Measurements from ENCODE around the gene PDE3A.
"Not testable (repeated sequence)": the region's sequence is repeated elsewhere in the genome, so short reads cannot be mapped to it uniquely, and the experiment has no call there.

PDE3A gene

DNA sequence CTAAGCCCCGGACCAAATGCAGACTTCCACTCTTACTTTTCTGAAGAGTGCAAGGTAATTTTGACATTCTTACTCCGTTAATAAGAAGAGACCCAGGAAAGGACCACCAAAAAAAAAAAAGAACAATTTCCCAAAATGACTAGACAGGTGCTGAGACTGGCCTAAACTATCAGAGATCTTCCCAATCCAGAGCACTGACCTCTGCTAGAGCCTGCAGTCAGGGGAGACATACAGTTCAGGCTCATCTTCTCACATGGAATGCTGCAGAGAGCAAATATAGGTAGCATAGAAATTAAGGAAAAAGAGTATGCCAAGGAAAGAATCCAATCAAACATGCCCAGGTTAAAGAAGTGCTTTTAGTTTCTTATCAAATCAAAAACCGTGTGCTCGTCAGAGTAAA lies 177.9 kb downstream of the PDE3A start:
- DNase-seq = no peak

DNA sequence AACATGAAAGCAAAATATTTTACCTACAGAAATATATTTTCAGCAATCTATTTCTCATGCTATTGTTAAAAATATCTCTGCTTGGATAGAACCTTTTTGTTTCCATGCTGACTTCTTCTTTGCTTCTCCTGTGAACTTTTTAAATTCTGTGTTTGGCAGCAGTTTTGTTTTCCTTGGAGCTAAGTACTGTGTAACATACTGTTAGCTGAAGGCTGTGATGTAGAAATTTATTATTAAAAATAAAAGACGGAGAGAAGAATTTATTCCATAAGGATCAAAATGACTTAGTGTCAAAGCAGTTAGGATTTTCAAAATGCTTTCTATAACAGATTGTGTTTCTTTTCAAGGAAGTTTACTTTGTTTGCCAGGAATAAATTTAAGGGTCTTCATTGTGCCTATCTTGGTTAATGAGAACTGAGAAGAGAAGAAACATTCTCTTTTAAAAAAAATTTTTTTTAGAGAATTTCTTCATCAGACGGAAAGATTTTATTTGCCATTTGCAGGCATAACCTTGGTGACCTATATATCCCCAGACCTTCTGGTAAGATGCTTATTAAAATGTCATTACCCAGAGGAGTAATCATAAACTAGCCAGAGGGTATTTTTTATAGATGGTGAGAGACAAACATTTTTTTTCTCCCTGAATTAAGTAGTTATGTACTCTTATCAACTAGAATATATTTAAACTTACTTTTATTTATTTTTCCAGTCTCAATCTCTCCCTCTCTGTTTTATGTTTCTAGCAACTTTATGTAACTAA lies 179.7 kb downstream of the PDE3A start:
- no peak for DNase-seq

DNA sequence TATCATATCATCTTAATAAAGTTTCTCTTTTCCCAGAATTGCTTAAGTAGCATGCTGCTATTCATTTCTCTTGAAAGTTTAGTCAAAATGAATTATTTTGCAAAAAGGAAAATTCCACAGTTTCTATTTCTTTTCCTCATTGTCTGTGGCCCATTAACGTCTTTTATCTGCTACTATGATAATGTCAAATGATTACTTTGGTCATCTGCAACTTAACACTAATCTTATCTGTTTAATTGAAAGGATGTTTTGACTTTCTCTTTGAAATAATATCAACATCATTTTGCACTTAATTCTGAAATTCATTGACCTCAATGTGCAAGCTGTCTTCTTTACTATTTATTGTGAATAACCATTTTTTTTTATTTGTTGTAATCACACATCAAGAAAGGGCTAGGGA lies 180.3 kb downstream of the PDE3A start:
- DNase-seq = no peak

DNA sequence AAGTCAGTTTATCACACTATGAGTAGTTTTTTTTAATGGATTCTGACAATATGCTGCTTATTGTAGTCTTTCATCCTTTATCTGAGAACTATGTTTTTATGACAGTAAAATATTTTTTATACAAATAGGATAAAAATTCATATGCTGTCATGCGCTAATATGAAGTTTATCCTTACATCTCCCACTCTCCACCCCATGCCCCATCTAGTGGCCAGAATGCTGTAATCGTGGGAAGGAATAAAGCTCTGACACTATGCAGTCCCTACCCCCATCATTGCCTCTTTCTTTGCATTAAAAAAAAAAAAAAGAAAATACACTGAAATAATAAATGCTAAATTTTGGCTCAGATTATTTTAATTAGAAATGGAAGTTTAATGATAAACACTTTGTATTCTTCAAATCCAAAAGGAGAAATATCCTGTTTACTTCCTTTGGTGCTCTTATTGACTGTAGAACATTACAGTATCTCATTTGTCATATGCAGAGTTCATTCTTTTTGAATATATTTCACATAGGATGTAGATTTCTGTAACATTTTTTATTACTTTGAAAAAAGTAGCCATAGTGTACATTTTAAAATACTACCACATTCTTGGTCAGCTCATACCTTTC lies 180.9 kb downstream of the PDE3A start:
- peak in 10 of 56 donors; percentile 0 to 33 (median 4) for DNase-seq

DNA sequence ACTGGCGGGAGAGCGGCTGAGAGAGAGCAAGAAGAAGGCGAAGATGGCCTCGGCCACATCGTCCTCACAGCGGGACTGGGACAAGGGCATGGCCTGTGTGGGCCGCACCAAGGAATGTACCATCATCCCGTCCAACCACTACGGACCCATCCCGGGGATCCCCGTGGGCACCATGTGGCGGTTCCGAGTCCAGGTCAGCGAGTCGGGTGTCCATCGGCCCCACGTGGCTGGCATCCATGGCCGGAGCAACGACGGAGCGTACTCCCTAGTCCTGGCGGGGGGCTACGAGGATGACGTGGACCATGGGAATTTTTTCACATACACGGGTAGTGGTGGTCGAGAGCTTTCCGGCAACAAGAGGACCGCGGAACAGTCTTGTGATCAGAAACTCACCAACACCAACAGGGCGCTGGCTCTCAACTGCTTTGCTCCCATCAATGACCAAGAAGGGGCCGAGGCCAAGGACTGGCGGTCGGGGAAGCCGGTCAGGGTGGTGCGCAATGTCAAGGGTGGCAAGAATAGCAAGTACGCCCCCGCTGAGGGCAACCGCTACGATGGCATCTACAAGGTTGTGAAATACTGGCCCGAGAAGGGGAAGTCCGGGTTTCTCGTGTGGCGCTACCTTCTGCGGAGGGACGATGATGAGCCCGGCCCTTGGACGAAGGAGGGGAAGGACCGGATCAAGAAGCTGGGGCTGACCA lies 183.6 kb downstream of the PDE3A start:
- DNase-seq = not testable (repeated sequence)

DNA sequence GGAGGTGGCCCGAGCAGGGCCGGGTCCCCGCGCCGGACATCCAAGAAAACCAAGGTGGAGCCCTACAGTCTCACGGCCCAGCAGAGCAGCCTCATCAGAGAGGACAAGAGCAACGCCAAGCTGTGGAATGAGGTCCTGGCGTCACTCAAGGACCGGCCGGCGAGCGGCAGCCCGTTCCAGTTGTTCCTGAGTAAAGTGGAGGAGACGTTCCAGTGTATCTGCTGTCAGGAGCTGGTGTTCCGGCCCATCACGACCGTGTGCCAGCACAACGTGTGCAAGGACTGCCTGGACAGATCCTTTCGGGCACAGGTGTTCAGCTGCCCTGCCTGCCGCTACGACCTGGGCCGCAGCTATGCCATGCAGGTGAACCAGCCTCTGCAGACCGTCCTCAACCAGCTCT lies 184.2 kb downstream of the PDE3A start:
- DNase-seq = not testable (repeated sequence)

DNA sequence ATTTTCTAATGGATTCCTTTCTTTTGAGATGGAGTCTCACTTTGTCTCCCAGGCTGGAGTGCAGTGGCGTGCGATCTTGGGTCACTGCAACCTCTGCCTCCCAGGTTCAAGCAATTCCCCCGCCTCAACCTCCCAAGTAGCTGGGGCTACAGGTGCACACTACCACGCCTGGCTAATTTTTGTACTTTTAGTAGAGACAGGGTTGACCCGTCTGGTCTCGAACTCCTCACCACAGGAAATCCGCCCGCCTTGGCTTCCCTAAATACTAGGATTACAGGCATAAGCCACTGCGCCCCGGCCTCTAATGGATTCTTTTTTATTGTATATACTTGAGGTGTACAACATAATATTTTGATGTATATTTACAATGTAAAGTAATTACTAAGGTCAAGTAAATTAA lies 186.7 kb downstream of the PDE3A start:
- no peak for DNase-seq

DNA sequence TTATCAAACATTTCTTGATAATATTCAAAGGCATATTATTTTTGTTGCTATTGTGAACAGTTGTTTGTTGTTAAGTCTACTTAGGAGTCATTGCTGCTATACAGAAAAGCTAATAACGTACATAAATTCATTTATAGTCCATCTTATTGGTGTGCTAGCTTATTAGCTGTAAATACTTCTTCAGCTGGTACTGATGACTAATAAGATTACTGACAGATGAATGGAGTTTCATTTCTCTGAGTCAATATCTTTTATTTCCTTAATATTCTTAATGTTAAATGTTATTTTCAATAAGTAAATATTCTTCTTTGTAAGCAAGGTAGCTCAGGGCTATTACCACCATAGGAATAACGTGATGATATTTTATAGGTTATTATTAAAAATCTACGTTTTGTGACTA lies 187.4 kb downstream of the PDE3A start:
- no peak for DNase-seq

DNA sequence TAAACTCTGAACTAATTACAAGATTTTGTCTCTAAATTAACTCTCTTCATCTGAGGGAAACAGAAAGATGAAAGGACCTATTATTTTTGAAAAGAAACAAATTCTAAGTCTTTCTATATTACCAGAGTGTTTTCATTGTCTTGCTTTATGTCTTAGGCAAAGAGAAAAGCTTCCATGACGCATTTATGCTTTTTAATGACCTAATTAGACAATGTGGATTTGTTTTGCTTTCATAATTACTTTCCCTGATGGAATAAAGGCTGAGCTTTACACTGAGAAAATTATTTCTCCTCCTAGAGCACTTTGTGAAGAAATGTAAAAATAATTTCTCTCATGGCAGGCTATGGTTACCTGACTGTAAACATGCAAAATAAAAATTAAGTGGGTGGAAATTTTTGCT lies 188.8 kb downstream of the PDE3A start:
- no peak for DNase-seq

DNA sequence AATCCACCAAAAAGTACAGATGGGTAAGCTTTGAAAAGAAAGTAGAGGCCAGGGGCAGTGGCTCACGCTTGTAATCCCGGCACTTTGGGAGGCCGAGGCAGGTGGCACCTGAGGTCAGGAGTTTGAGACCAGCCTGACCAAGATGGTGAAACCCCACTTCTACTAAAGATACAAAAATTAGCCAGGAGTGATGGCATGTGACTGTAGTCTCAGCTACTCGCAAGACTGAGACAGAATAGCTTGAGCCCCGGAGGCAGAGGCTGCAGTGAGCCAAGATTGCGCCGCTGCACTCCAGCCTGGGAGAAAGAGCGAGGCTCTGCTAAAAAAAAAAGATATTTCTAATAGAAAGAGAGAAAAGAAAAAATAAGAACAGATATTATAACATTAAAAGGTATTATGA lies 192.6 kb downstream of the PDE3A start:
- no peak for DNase-seq

DNA sequence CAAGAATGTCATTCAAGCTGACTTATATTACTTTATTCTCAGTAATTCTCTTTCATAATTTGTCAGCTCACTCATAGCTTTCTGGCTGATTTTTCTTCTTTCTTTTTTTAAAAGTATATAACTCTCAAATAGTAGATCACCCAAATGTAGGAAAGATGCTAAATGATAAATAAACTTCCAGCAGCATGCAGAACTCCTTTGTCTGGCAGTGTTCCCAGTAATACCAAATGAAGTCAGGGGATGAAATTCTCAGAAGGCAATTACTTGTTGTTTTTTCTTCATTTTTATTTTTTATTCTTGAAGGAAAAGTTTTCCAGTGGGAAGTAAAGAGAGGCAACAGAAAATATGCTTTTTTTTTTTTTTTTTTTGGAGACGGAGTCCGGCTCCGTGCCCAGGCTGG lies 193.5 kb downstream of the PDE3A start:
- no peak for DNase-seq

DNA sequence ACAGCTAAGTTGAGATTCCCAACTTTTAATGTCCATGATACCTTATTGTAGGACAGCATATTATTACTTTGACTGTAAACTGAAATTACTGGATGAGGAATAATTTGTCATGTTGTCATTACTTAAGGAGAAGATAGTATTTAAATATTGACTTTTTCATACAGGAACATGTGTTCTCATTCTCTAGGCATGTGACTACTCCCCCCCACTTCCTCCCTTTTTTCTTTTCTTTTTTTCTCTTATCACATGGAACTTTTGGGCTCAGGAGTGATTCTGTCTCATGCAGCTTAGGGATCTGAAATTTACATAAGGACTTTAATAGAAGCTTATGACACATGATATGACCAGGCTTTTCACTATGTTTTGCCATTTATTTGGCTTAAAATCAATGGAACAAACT lies 199.1 kb downstream of the PDE3A start:
- no peak for DNase-seq

DNA sequence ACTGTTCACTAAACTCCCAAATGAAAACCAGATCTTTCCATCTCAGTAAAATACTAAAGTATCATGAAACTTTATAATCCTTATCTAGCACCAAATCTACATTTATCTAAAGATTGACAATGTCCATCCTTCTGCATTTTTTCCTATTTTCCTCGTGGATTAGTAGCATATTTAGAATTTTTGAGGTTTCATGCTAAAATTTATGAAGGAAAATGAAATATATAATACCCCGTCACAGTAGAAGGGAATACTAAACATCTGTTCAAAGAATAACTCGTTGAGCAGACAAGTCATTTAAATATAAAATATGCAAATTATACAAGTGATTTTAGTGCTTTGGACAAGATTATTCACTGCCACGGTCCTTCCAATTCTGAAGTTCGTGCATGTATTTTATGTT lies 204.1 kb downstream of the PDE3A start:
- DNase-seq = no peak

DNA sequence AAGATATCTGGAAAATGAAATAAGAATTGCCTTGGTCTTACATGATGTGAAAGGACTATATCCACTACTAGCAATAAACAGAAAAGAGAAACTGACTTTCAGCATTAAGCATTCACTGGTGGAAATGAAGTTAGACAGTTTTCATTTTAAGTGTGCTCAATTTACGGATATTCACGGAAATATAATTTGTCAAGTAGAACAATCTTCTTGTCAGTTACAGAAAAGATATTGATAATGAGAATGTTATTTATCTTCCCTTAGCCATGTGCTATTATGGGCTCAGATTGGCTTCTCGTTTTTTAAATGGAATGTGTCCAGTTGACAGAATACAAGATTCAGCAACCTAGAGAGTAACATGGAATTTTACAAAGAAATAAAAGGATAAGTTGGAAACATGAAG lies 208.2 kb downstream of the PDE3A start:
- no peak for DNase-seq

DNA sequence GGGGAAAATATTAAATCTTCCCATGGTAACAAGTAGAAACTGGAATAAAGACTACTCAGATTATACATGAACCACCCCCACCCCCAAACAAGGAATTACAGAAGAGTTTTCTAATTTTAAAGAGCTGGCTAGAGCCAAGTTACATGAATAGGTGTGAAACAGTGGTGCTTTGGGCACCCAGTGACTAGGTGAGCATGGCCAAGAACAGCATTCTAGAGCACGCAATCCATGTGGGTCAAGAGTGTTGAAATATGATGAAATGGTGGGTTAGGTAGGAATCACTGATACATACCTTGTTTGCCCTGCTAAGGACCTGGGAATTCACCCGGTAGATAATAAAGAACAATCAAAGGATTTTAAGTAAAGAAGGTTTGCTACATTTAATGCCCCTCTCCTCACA lies 208.7 kb downstream of the PDE3A start:
- no peak for DNase-seq

DNA sequence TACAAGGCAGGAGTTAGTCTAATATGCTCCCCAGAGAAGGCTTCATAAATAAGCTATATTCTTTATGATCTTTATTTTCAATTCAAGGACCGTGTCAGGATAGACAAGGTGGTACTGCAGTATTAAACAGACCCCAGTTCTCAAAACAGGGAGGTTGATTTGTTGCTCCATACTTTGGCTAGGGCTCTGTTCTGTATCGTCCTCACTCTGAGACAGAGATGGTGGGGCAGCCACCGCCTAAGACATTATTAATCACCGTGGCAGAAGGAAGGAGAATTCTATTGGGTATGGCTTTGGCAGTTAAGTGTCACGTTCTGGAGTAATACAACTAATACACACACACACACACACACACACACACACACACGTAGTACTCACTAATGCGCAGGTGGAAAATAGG lies 209.8 kb downstream of the PDE3A start:
- no peak for DNase-seq

DNA sequence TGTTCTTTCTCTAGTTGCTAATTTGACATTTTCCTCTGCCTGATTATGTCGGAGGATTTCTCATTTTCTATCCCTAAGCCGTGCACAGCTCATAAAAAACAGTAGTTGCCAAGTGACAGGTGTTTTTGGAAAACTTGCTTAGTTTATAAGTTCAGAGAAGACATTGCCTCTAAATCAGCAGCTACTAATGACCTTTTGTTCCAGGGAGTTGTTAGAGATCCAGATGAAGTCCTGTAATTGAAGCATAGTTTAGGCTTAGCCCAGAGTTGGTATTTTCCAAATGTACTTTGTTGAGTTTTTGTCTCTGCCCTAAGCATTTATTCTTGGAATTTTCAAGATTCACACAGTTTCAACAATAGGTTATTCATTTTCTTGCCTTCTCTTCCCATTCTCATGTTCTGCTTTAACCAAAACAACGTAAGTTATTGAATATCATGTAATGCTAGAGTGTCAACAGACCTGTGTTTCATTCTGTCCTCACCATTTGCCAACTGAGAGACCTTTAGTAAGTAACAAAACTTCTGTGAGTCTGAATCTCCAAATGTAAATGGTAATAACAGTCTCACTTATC lies 216.8 kb downstream of the PDE3A start:
- no peak for DNase-seq

DNA sequence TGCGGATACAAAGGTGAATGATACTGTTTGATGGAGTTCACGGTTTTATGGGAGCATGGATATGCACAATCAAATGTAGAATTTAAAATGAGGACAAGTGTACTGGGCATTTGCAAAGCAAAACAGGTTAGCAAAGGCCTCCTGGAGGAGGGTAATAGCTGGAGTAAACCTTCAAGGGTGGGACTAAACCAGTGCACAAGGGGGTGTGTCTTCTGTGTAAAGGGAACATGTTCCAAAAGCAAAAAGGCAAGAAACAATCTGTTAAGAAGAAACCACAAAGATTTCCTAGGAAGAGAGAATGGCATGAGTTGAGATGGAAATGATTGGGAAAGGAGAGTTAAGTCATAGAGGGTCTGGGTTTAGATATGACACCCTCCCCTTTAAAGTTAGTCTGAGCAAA lies 217.6 kb downstream of the PDE3A start:
- DNase-seq = no peak

DNA sequence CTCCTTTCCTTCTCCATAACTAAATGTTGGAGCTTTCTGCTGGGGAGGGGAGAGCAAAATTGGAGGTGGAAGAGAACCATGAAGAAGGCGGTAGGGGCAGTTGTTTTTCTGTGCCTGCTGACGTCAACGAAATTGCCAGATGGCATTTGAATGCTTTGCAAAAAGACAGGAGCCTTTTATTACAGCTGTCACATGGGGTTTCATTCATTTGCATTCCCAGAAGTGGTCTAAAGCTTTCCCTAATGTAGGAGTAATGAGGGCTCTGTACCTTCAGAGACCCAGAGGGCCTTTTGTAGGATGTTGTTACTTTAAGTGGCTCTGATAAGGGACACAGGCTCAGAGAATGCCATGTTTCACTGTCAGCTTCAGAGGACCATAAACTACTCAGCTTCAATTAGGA lies 219.7 kb downstream of the PDE3A start:
- DNase-seq = peak in 47 of 56 donors; percentile 3 to 83 (median 45)

DNA sequence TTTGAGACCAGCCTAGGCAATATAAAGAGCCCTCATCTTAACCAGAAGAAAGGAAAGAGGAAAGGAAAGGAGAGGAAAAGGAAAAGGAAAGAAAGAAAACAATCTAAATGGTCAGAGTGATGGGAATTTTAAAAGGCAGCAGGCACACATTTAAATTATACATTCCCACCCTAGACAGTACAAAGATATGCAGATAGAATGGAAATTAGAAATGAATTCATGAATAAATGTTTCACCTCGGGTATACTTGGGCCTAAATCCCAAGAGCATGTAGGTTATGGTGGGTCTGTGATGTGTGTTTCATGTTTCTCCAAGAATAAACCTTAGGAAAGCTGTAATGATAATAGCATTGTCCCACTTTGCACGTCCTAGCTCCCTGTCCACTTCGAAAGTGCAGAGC lies 222.2 kb downstream of the PDE3A start:
- no peak for DNase-seq

DNA sequence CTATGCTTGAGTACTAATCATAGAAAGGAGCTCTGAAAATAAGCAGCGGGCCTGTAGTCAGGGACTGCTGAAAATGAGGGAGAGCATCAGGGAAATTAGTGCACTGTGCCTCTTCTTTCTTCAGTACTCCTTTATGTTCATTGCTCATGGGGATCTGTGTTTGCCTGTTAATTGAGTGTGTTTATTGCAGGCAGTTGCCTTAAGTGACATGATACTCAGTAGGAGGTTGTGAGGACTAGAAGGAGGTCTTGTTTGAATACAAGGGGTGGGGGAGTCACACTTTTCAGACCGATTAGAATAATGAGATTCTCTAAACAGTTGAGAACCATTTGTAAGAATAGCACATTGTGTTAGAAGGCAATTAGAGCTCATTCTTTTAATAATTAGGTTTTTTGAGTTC lies 224.2 kb downstream of the PDE3A start:
- no peak for DNase-seq

DNA sequence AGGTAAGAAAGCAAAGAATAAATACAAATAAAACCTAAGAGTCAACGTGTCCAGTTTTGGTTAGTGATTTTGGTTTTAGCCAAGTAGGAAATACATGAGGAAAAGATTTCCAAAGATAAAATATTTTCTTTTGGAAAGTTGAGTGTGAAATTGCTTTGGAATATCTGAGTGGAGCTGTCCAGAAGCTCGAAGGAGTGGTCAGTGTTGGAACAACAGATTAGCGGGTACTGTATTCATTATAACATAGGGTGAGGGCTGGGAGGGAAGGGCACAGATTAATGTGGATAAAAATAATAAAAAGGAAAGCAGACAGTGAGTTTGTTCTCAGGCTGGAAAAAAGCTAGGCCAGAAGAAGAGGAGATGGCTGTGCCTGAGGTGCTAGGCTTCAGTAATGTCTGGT lies 225.3 kb downstream of the PDE3A start:
- no peak for DNase-seq

DNA sequence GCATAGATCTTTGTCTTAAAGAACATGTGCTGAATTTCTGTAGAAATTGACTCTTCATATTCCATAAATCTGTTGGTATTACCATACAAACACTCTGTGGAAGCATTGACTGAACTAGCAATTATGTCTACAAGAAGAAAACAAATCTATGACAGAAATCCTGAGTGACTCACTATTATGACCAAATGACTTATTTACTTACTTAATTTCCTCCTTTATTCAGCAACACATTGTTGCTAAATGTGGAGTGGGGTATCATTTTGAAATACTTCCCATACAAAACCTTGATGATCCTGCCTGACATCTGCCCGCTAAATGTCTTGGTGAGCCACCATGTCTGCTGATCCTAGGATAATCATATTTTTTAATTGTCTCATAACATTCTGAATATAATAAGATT lies 227.7 kb downstream of the PDE3A start:
- DNase-seq = no peak

All from amygdala (tissue), 56 donors.